ENCODE results near the gene KCNG2.

GRCh38 chr18:79873449-79874110 lies 75.8 kb downstream of the KCNG2 start:
- no peak for TF ChIP-seq CTCF (IDR thresholded peaks at IDR 0.05)
- TF ChIP-seq POLR2A (IDR thresholded peaks at IDR 0.05): no peak
